ENCODE measurements around the gene DTX3. TPM values are rescaled to one million over a fixed set of nuclear protein-coding genes. Genes with fewer than 3 reads are reported as not detected.
A peak's percentile ranks its signal among the peaks of the same experiment; 100 is the strongest.

DTX3 gene
- total RNA-seq, 1 experiment from 2014 or later, result 67.5 TPM

DNA sequence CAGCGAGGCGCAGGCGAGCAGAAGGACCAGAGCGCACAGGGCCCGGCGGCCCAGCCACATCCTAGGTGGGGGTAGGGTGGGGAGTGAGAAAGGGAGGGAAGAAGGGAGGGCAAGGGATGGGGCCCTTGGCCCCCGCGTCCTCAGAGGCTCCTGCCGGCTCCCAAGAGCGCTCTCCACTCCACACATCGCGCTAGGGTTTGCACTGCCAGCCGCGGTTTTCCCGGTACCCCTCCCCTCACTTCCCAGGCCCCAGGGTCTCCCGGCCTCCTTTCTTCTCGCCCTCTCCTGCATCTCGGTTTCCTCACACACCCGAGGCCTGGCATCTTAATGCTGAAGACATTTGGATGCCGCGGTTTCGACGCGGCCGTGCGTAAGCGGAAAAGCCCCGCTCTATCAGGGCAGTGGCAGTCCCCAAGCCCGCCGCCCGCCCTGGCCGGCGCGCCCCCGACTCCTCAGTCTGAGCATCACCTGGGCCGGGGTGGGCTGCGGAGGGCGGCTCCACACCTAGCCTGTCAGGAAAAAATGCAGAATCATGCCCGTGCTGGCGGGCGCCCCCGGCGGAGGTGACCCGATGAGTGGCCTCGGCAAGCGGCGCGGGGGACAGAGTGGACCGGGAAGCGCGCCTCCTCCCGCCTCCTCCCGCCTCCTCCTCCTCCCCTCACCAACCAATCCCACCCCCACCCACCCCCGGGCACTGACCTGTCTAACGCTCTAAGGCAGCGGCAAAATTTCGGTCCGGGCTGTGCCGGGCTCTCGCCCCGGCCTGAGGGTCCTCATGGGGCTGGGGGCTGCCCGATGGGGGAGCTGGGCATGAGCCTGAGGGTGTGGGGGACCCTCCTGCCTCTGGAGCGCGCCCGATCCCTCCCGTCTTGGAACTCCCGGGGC is 27.7 kb downstream of the DTX3 start:
- Histone ChIP-seq H3K18ac (ENCODE audit: insufficient read length, low read depth, low read length) (no peak overlapping the region), H3K14ac (ENCODE audit: insufficient read depth, low read length) (no peak overlapping the region), H4K5ac (ENCODE audit: insufficient read length, low read depth, low read length) (no peak overlapping the region), H3K56ac (ENCODE audit: insufficient read length, low read depth, low read length) (no peak overlapping the region), H3K4me1 (ENCODE audit: insufficient read depth, low read length) (no peaks in the 10 kb centered on the region; the same call in 1 of the 2 replicates), H2AFZ (ENCODE audit: low read length) (no peak overlapping the region), H2BK15ac (ENCODE audit: low read depth, low read length) (no peak overlapping the region), H2AK5ac (ENCODE audit: insufficient read length, low read length) (no peak overlapping the region), H4K8ac (replicated peaks; ENCODE audit: insufficient read length, low read depth, low read length) (no peak overlapping the region), H3K9me3 (ENCODE audit: control insufficient read depth, low read depth, low read length) (no peaks in the 10 kb centered on the region), H3K27ac (ENCODE audit: insufficient read length, low read depth, low read length) (no peak overlapping the region), H3K23me2 (ENCODE audit: insufficient read length, low read depth, low read length, poor library complexity, severe bottlenecking) (peaks cover 23% of the 10 kb centered on the region), H3K4ac (ENCODE audit: low read depth, low read length) (no peak overlapping the region), H3K9ac (ENCODE audit: extremely low read depth, insufficient read length, low read length) (no peak overlapping the region), H2BK20ac (ENCODE audit: low read depth, low read length, poor library complexity, severe bottlenecking) (no peak overlapping the region), H4K91ac (ENCODE audit: insufficient read length, low read depth, low read length) (no peak overlapping the region), H4K20me1 (ENCODE audit: control insufficient read depth, insufficient read depth, insufficient read length) (peaks cover 3% of the 10 kb centered on the region), H2BK5ac (ENCODE audit: insufficient read length, low read length) (no peak overlapping the region), H2BK120ac (ENCODE audit: low read depth, low read length, poor library complexity, severe bottlenecking) (no peak overlapping the region), H3K23ac (ENCODE audit: insufficient read length, low read depth, low read length) (no peak overlapping the region), H3K27me3 (ENCODE audit: insufficient read depth, low read length) (peaks cover 50% of the 10 kb centered on the region), H3K4me2 (ENCODE audit: insufficient read depth, insufficient read length, low read length) (peak overlapping the region; percentile 69), H3K79me2 (ENCODE audit: insufficient read depth, low read length) (no peaks in the 10 kb centered on the region), H2BK12ac (ENCODE audit: insufficient read length, low read depth, low read length) (no peak overlapping the region), H3K79me1 (ENCODE audit: insufficient read depth, low read depth, low read length, poor library complexity, severe bottlenecking) (no peaks in the 10 kb centered on the region), H3T11ph (ENCODE audit: low read length) (no peak overlapping the region)
- DNase-seq, result peak; percentile 64
- TF ChIP-seq, protein P1, sequence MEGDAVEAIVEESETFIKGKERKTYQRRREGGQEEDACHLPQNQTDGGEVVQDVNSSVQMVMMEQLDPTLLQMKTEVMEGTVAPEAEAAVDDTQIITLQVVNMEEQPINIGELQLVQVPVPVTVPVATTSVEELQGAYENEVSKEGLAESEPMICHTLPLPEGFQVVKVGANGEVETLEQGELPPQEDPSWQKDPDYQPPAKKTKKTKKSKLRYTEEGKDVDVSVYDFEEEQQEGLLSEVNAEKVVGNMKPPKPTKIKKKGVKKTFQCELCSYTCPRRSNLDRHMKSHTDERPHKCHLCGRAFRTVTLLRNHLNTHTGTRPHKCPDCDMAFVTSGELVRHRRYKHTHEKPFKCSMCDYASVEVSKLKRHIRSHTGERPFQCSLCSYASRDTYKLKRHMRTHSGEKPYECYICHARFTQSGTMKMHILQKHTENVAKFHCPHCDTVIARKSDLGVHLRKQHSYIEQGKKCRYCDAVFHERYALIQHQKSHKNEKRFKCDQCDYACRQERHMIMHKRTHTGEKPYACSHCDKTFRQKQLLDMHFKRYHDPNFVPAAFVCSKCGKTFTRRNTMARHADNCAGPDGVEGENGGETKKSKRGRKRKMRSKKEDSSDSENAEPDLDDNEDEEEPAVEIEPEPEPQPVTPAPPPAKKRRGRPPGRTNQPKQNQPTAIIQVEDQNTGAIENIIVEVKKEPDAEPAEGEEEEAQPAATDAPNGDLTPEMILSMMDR (conservative IDR thresholded peaks at IDR 0.05), result no peak
- H3K9me3 Mint-ChIP-seq, result no peaks in the 10 kb centered on the region
- WGBS (ENCODE audit: extremely low coverage, insufficient read length, low lambda C conversion rate), result no CpG with 5 or more reads among the region's 67 CpGs
- peaks cover 76% of the 10 kb centered on the region for H3K27me3 Mint-ChIP-seq (ENCODE audit: low read depth)
- peak overlapping the region; percentile 66 to 87 for H3K4me3 Mint-ChIP-seq
- H3K36me3 Mint-ChIP-seq (ENCODE audit: insufficient read depth in 1 of 3, low read depth in 3 of 3), result no peaks in the 10 kb centered on the region
- H3K4me1 Mint-ChIP-seq, result peaks cover 12 to 27% of the 10 kb centered on the region in 2 experiments
- no peak overlapping the region for H3K27ac Mint-ChIP-seq
